Activated T-cell treated with anti-CD3 and anti-CD28 coated beads, Interleukin-2, amount 50 U/mL, for 24 hours (primary cell): ENCODE measurements around the gene LCP2.

Experiments used
- DNase-seq: peaks from one replicate; pipeline ENCODE4 v3.0.0-alpha.2; 2020
- H3K27ac Mint-ChIP-seq: 2 replicates; pipeline ENCODE4 v1.8.0; 2020; ENCODE audit warnings: mild to moderate bottlenecking, mixed read lengths
- H3K27me3 Mint-ChIP-seq: 2 replicates; pipeline ENCODE4 v1.8.0; 2020; ENCODE audit warnings: mixed read lengths
- H3K36me3 Mint-ChIP-seq: 2 replicates; pipeline ENCODE4 v1.8.0; 2020; ENCODE audit warnings: low read depth, mixed read lengths
- H3K4me1 Mint-ChIP-seq: 2 replicates; pipeline ENCODE4 v1.8.0; 2020; ENCODE audit warnings: low read depth, mixed read lengths
- H3K4me3 Mint-ChIP-seq: 2 replicates; pipeline ENCODE4 v1.8.0; 2020; ENCODE audit warnings: mild to moderate bottlenecking, moderate library complexity, mixed read lengths
- H3K9me3 Mint-ChIP-seq: 2 replicates; pipeline ENCODE4 v1.8.0; 2020; ENCODE audit warnings: mixed read lengths

LCP2 gene

DNA sequence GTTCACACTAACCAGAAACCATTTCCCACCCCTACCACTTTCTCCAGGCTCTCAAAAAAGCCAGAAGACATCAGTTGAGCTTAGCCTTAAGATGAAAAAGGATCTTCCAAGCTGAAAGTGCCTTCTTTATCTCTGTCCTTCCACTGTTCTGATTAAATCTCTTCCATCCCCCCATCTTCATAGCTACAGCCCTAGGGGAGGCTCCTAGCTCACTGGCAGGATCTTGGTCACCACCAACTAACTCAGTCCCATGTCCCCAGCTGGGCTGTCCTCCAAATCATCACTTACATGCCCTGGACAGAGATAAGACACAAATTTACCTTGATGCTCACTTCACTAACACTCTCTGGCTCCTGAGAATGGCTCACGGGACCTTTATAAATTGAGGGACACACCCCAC, 14.3 kb downstream of the LCP2 start:
- H3K27ac Mint-ChIP-seq, result peak overlapping the region; percentile 97
- H3K27me3 Mint-ChIP-seq, result no peaks in the 10 kb centered on the region

DNA sequence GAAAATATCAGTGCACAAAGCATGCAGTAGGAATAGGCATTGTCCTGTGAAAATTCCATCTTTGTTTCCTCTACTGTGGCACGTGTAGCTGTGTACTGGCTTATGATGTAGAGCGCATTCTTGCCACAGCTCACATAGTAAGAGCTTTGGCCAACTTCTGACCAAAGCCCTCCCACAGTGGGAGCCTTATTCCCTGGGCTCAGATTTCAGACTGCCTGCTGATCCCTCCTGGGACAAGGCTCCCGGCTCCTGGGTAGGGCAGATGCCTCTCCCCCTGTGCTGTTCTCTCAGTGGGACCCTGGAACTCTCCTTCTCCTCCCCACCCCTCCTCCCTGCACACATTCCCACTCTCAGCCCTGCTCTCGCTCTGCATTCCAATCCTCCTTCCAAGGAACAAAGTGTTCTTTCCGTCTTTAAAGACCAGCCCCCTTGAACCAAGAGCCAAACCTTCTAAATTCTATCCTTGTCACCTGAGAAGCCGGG, 17.5 kb downstream of the LCP2 start:
- no peaks in the 10 kb centered on the region for H3K27me3 Mint-ChIP-seq
- no peaks in the 10 kb centered on the region for H3K9me3 Mint-ChIP-seq
- no peak for DNase-seq
- peak overlapping the region; percentile 70 for H3K4me3 Mint-ChIP-seq
- peak overlapping the region; percentile 98 for H3K27ac Mint-ChIP-seq
- peaks cover 89% of the 10 kb centered on the region for H3K36me3 Mint-ChIP-seq
- peaks cover 96% of the 10 kb centered on the region for H3K4me1 Mint-ChIP-seq

More for the DNA sequence above, 14.3 kb downstream of the LCP2 start:
- Mint-ChIP-seq H3K4me1 (peaks cover 98% of the 10 kb centered on the region), H3K4me3 (peak overlapping the region; percentile 20), H3K9me3 (peaks cover 6% of the 10 kb centered on the region), H3K36me3 (peaks cover 92% of the 10 kb centered on the region)
- no peak for DNase-seq

DNA sequence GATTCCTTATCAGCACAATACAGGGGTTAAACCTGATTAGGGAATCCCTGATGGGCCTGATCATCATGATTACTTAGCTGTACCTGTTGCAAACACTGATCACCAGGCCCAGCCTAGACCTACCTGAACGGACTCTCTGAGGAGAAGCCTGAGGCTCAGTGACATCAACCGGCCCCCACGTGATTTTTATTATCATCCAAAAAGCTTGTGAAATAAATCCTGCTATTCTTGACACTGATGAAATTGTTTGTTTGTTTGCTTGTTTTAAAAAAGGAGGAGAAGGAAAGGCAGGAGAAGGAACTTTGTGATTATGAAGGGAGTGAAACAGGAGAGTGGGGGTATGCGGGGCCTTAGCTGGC, 18.1 kb downstream of the LCP2 start:
- Mint-ChIP-seq H3K4me3 (peak overlapping the region; percentile 70), H3K27ac (peak overlapping the region; percentile 98), H3K9me3 (no peaks in the 10 kb centered on the region), H3K4me1 (peaks cover 96% of the 10 kb centered on the region), H3K36me3 (peaks cover 89% of the 10 kb centered on the region), H3K27me3 (no peaks in the 10 kb centered on the region)
- no peak for DNase-seq

DNA sequence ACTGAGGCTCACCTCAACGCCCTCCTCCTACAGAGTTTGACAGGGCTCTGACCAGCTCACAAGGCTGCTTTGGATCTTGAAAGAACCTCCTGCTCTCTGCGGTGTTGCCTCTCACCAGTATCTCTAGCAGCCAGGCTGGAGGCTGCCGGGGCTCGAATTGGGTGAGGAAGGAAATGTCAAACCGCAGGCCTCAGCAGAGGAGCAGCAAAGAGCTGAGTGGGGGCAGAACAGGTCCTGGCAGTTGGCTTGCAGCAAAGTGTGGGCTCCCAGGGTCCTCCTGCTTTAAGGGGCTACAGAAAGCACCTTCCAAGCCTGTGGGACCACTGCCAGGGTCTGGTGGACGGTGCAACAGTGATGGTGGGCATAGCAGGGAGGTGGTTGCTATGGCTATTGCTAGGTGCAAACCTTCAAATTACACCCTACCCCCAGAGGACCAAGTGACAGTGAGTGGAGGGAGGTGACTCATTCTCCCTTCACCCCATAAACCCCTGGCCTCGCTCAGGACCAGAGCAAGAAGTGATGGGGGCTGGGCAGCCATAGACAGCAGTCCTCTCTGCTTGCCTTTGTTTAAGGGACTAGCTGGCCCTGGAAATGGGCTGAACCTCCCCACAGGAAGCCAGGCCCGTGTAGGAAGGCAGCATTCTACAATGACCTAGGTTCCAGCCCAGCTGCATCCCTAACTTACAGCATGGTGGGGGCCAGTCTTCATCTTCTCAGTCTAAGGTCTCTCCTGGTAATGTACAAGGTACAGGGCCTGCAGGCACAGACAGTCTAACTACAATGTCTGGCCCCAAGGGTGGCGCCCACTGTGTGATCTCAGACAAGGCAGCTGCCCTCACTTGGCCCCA, 18.7 kb downstream of the LCP2 start:
- Mint-ChIP-seq H3K27me3 (no peaks in the 10 kb centered on the region), H3K4me3 (peak overlapping the region; percentile 70), H3K4me1 (peaks cover 96% of the 10 kb centered on the region), H3K9me3 (no peaks in the 10 kb centered on the region), H3K27ac (peak overlapping the region; percentile 98), H3K36me3 (peaks cover 89% of the 10 kb centered on the region)
- DNase-seq, result peak; percentile 87

DNA sequence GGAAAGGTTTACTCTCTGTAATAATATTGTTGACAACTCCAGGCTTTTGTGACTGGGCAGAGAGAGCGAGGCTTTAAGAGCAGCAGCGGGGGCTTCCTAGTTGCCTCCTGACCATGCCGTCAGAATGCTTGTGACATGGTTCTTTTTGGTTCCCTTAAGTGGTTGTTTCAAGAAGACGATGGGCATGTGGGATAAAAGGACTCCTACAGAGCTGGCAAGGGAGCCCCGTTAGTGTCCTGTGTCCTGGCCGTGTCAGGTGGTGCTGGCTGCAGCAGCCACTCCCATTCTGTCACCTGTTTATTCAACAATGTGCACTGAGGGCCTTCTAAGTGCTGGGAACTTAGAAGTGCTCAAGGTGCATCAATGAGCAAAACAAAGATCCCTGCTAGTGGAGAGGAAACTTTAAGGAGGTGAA, 19.7 kb downstream of the LCP2 start:
- no peaks in the 10 kb centered on the region for H3K27me3 Mint-ChIP-seq
- H3K9me3 Mint-ChIP-seq, result no peaks in the 10 kb centered on the region
- DNase-seq, result no peak
- H3K27ac Mint-ChIP-seq, result peak overlapping the region; percentile 95
- peak overlapping the region; percentile 63 for H3K4me3 Mint-ChIP-seq
- H3K36me3 Mint-ChIP-seq, result peaks cover 89% of the 10 kb centered on the region
- peaks cover 95% of the 10 kb centered on the region for H3K4me1 Mint-ChIP-seq

DNA sequence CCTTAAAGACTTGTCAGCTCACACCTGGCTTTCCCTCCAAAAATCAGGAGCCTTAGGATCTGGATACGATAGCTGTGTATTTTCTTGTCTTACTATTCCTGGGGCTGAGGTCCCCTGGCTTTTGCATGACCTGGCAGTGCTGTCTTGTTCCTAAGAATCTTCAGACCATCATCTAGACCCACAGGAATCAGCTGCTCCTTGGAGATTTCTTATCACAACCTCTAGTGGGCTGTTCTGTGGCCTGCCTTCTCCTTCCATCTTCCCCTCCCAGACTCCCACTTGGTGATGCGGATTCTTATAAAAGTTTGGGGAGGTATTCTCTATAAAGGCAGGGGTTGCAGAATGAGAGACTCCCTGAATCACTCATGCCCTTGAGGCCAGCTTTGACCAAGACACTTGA, 21.4 kb downstream of the LCP2 start:
- peak overlapping the region; percentile 63 for H3K4me3 Mint-ChIP-seq
- H3K9me3 Mint-ChIP-seq, result no peaks in the 10 kb centered on the region
- peak overlapping the region; percentile 95 for H3K27ac Mint-ChIP-seq
- DNase-seq, result no peak
- H3K36me3 Mint-ChIP-seq, result peaks cover 89% of the 10 kb centered on the region
- H3K4me1 Mint-ChIP-seq, result peaks cover 94% of the 10 kb centered on the region
- no peaks in the 10 kb centered on the region for H3K27me3 Mint-ChIP-seq

DNA sequence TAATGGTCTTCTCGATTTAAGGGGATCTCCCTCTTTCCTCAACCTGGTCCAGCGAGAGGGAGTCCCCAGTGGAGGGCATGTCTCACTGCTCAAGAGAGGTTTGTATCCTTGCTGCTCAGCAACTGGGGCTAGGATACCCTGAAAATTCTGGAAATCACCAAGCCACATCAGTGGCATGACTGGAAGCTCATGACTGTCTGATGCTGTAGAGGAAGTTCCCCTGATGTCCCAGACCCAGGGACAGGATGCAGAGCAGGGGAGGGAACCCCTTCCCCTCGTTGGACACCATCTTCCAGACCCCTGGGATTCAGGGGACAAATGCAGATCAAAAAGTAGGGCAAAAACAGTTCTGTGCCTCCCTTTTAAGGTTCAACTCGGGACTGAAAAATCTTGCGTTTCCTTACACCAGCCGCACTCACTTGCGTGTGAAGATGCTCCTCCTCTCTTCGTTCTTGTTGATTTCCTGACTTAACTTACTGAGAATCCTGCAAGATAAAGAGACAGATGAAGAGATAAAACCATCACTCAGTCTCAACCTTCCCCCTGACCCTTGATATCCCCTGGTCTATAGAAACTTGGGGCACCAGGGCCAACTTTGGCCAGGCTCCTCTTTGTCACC, 22.1 kb downstream of the LCP2 start:
- H3K4me3 Mint-ChIP-seq, result peak overlapping the region; percentile 63
- H3K4me1 Mint-ChIP-seq, result peaks cover 95% of the 10 kb centered on the region
- H3K36me3 Mint-ChIP-seq, result peaks cover 89% of the 10 kb centered on the region
- peak overlapping the region; percentile 95 for H3K27ac Mint-ChIP-seq
- no peak for DNase-seq
- H3K27me3 Mint-ChIP-seq, result no peaks in the 10 kb centered on the region
- H3K9me3 Mint-ChIP-seq, result no peaks in the 10 kb centered on the region

DNA sequence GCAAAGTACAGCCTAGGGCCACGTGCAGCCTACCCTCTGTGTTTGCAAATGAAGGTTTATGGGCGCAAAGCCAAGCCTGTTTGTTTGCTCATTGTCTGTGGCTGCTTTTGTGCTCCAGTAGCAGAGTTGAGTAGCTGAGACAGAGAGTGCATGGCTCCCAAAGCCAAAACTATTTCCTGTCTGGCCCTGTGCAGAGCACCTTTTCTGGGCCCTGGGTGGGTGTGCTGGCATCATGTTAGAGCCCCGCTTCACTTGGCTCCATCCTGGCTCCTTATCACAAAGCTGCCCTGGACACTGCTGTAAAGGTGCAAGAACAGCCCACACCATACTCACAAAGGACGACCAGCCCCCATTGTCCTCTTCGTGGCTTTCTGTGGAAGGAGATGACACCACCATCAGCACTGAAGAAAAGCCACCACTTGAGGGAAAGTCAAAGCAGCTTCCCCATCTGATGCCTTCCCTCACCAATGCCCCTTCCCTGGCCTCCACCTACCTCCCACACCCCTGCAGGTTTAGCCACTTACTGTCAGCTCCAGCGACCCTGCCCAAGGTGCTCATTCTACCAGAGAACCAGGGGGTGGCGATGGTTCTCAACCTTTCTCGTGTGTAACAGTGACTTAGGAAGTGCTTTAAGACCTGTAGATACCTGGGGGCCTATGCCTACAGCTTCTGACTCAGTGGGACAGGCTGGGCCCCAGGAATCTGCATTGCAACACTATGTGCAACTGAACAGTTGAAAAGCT, 23.4 kb downstream of the LCP2 start:
- peaks cover 94% of the 10 kb centered on the region for H3K4me1 Mint-ChIP-seq
- no peaks in the 10 kb centered on the region for H3K9me3 Mint-ChIP-seq
- DNase-seq, result peak; percentile 71
- peak overlapping the region; percentile 62 for H3K4me3 Mint-ChIP-seq
- no peaks in the 10 kb centered on the region for H3K27me3 Mint-ChIP-seq
- peak overlapping the region; percentile 95 for H3K27ac Mint-ChIP-seq
- peaks cover 89% of the 10 kb centered on the region for H3K36me3 Mint-ChIP-seq

DNA sequence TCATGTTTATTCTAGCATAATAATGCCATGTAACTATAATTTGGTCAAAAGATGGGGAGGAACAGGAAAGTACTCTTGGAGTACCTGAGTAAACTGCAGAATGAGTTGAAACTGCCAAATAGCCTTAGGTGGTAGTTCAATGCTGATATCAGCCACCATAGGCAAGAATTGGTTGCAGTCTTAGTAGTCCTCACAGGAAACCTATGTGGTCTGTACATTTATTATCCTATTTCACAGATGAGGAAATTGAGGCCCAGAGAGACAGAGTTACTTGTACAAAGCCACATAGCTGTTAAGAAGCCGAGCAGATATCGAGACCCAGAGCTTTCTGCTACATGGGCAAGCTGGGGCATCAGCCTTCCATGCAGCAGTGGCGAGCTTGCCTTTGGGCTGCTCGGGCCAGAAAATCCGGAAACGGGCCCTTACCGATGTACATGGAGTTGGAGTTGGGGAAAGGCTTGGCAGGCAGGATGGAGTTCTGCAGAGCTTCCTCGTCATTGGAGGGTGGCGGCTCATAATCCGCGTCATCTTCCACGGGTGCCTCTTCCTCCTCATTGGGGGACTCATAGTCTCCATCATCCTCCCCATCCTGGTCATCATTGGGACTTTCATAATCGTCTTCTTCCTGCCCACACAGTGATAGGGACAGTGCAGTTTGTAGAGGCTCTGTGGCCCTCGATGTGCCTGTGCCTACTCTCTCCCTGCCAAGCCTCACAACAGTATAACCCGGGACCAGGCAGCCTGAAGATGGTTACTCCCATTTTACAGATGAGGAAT, 27.1 kb downstream of the LCP2 start:
- Mint-ChIP-seq H3K9me3 (no peaks in the 10 kb centered on the region), H3K27me3 (no peaks in the 10 kb centered on the region), H3K4me1 (peaks cover 97% of the 10 kb centered on the region), H3K27ac (peak overlapping the region; percentile 90), H3K36me3 (peaks cover 100% of the 10 kb centered on the region), H3K4me3 (peak overlapping the region; percentile 2)
- DNase-seq, result no peak

DNA sequence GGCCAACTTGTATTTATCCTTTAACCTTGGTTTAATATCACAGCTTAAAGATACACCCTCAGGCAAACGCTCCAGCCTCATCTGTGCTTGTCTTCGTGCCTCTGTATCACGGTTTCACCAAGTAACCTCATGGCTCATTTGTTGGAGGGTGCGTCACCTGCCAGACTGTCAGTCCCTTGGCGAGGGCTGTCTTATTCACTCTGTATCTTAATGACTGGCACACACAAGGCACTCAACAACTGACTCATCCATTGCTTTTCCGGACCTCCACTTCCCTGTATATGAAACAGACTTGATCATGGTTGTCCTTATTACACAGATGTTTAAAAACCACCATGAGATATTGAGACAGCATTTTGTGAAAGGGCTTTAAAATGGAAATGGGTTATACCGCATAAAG, 28.0 kb downstream of the LCP2 start:
- DNase-seq, result no peak
- H3K27me3 Mint-ChIP-seq, result no peaks in the 10 kb centered on the region
- H3K27ac Mint-ChIP-seq, result peak overlapping the region; percentile 95
- peaks cover 100% of the 10 kb centered on the region for H3K36me3 Mint-ChIP-seq
- peaks cover 95% of the 10 kb centered on the region for H3K4me1 Mint-ChIP-seq
- peak overlapping the region; percentile 50 for H3K4me3 Mint-ChIP-seq
- no peaks in the 10 kb centered on the region for H3K9me3 Mint-ChIP-seq

DNA sequence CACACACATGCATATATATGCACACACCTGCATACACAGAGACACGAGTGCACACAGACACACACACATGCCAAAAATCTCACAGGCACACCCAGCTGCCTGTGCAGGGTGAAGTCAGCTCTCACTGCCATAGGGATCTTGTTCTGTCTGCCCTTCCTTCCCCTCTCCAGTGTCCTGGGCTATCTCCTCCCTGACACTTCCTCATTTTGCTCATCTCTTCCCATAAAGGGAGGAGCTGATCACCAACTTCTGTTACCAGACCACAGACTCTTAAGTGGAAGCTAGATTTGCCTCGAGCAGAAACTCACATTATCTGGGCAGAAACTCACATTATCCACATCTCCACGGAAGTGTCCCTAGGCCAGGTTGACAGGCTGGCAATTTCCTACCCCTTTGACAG, 28.7 kb downstream of the LCP2 start:
- peaks cover 100% of the 10 kb centered on the region for H3K36me3 Mint-ChIP-seq
- H3K4me3 Mint-ChIP-seq, result peak overlapping the region; percentile 52
- peak overlapping the region; percentile 95 for H3K27ac Mint-ChIP-seq
- H3K4me1 Mint-ChIP-seq, result peaks cover 95% of the 10 kb centered on the region
- no peaks in the 10 kb centered on the region for H3K27me3 Mint-ChIP-seq
- DNase-seq, result no peak
- no peaks in the 10 kb centered on the region for H3K9me3 Mint-ChIP-seq

DNA sequence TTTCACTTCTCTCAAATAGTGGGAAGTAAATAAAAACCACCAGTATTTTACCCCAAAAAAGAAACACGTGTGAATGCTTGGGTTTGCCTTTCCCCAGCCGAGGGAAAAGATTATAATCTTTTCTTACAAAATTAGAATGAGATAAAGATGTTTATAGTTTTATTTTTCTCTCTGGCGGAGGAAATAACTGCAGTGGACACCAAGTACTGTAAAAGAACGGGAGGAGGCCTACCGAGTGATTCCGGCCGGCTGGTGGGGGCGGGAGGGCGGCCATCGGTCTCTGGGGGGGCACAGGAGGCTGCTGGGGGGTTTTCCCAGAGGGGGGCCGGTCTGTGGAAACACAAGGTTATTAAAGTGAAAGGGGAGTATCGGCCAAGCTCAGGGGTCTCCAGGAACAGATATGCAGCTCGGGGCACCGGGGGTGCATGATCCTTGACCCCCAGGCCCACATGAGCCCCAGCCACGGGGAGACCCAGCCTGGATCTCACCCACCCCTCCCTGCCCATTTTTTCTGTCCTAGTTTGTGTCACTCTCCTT, 29.4 kb downstream of the LCP2 start:
- Mint-ChIP-seq H3K9me3 (no peaks in the 10 kb centered on the region), H3K27ac (peak overlapping the region; percentile 95), H3K4me3 (peak overlapping the region; percentile 60), H3K36me3 (peaks cover 100% of the 10 kb centered on the region), H3K27me3 (no peaks in the 10 kb centered on the region), H3K4me1 (peaks cover 95% of the 10 kb centered on the region)
- no peak for DNase-seq

DNA sequence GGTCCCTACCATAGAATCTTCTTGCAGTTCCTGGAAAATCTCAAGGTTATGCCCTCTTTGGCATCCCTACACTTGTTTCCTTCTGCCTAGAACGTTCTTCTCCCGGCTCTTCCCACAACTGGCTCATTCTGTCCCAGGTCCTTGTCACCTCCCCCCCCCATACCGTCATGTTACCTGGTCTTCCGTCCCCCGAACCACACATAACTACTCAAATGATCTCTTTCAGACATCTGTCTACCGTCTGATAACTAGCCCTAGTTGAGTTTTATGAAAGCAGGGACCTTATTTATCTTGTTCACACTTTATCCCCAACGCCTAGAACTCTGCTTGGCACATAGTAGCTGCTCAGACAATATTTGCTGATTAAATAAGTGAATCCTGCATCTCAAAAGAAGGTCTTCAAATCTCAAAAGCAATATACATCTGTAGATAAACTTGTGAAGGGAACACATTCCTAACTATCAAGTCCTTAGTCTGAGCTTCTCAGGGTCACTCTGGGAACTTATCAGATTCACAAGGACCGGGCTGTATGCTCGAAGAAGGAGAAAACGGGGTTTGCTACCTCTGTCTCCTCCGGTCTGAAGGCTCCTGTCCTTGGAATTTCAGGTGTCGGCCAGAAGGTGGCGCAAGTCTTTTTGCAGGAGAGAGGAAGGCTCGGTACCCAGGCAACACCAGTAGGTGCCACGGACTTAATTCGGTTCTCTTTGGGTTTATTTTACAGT, 30.0 kb downstream of the LCP2 start:
- Mint-ChIP-seq H3K4me1 (peaks cover 96% of the 10 kb centered on the region), H3K4me3 (peak overlapping the region; percentile 60), H3K9me3 (no peaks in the 10 kb centered on the region), H3K27me3 (no peaks in the 10 kb centered on the region), H3K36me3 (peaks cover 100% of the 10 kb centered on the region), H3K27ac (peak overlapping the region; percentile 92)
- peak; percentile 80 for DNase-seq
